HCT116 (cell line): Measurements from ENCODE around the gene TECTA. TPM values are rescaled to one million over a fixed set of nuclear protein-coding genes. Genes with fewer than 3 reads are reported as not detected.

Source experiments
- ATAC-seq: fragments of 200-7000 bp; cut with Tn5 transposase; 2 replicates; pipeline ENCODE4 v1.9.1; 2020; ENCODE audit warnings: mild to moderate bottlenecking, moderate library complexity
- BruUV-seq: library from RNA; stranded (reverse); fragments of 400-500 nt; replicated peaks from 2 replicates; lab custom pipeline; 2021; lab: Mats Ljungman, UMichigan
- CTCF ChIA-PET: fragments of 300-600 bp; sonication (Branson Sonifier 250); formaldehyde crosslinking; loops from one replicate; lab custom pipeline; 2021; ENCODE audit warnings: antibody characterized with exemption; lab: Charles Lee
- POLR2A ChIA-PET: fragments of 300-600, 350-600 bp; sonication (Branson Sonifier 250); formaldehyde crosslinking; loops from one replicate; lab custom pipeline; 2021; ENCODE audit warnings: antibody characterized with exemption; lab: Charles Lee
- RAD21 ChIA-PET, 2 experiments: fragments of 300-600 bp; sonication (Branson Sonifier 250); formaldehyde crosslinking; loops; one replicate each; lab custom pipeline; 2023; ENCODE audit warnings: low total read pairs in 2 of 2; ENCODE audit not compliant: uncharacterized antibody in 2 of 2, unreplicated experiment in 2 of 2, low non-redundant PET in 1 of 2; lab: Charles Lee
- DNase-seq: peaks from one replicate; pipeline ENCODE4 v3.0.0-alpha.2; 2010; ENCODE audit warnings: low read depth, low spot score
- H2AFZ ChIP-seq: fragments of 200-600 bp; shearing (Covaris generic), sonication (generic); 2 replicates; pipeline ENCODE4 v1.6.1; 2017; ENCODE audit warnings: low read depth, mixed run types, mixed read lengths, antibody characterized with exemption, low read length; ENCODE audit not compliant: poor library complexity, severe bottlenecking
- H3K27ac ChIP-seq: 2 replicates; pipeline ENCODE4 v1.5.1; 2012; ENCODE audit warnings: low read depth, low read length
- H3K27me3 ChIP-seq: fragments of 200-600 bp; sonication (generic); 2 replicates; pipeline ENCODE4 v1.6.1; 2016; ENCODE audit warnings: mixed run types, low read length, mixed read lengths; ENCODE audit not compliant: insufficient read depth
- H3K36me3 ChIP-seq, 2 experiments: fragments of 200-500 bp in 1 of 2; fragments of 200-600 bp in 1 of 2; sonication (Bioruptor generic) in 1 of 2; sonication (generic) in 1 of 2; 2 replicates each; pipeline versions ENCODE4 v1.5.1 to v1.6.1; 2014 to 2016; ENCODE audit warnings: low read length in 2 of 2, inconsistent platforms in 1 of 2, mixed read lengths in 1 of 2, mixed run types in 1 of 2; ENCODE audit not compliant: insufficient read depth in 2 of 2, control insufficient read depth in 1 of 2
- H3K4me1 ChIP-seq, 2 experiments: fragments of 200-600 bp in 1 of 2; sonication (generic) in 1 of 2; 2 replicates each; pipeline versions ENCODE4 v1.5.1 to v1.6.1; 2012 to 2017; ENCODE audit warnings: low read length in 2 of 2, inconsistent platforms in 1 of 2, mild to moderate bottlenecking in 1 of 2, mixed read lengths in 1 of 2, mixed run types in 1 of 2, moderate library complexity in 1 of 2; ENCODE audit not compliant: insufficient read depth in 2 of 2, control insufficient read depth in 1 of 2
- H3K4me2 ChIP-seq: fragments of 200-600 bp; sonication (generic); 2 replicates; pipeline ENCODE4 v1.6.1; 2017; ENCODE audit warnings: mixed run types, low read length, mixed read lengths
- H3K4me3 ChIP-seq, 2 experiments: fragments of 200-600 bp in 1 of 2; sonication (generic) in 1 of 2; replicated peaks in 1 of 2; 2 replicates each; pipeline ENCODE4 v1.5.1; 2011 to 2016; ENCODE audit warnings: low read length in 2 of 2, control low read depth in 1 of 2, low read depth in 1 of 2, mild to moderate bottlenecking in 1 of 2, mixed read lengths in 1 of 2, mixed run types in 1 of 2
- H3K79me2 ChIP-seq: fragments of 200-600 bp; sonication (generic); 2 replicates; pipeline ENCODE4 v1.6.1; 2017; ENCODE audit warnings: mild to moderate bottlenecking, mixed run types, low read length, moderate library complexity, mixed read lengths; ENCODE audit not compliant: insufficient read depth
- H3K9ac ChIP-seq: fragments of 200-600 bp; sonication (generic); 2 replicates; pipeline ENCODE4 v1.6.1; 2016; ENCODE audit warnings: low read length, mixed read lengths
- H3K9me2 ChIP-seq: fragments of 200-600 bp; sonication (generic), shearing (Covaris generic); 2 replicates; pipeline ENCODE4 v1.6.1; 2017; ENCODE audit warnings: mixed run types, mild to moderate bottlenecking, moderate library complexity; ENCODE audit not compliant: insufficient read depth
- H3K9me3 ChIP-seq, 2 experiments: fragments of 200-500 bp in 1 of 2; fragments of 200-600 bp in 1 of 2; sonication (Bioruptor generic) in 1 of 2; sonication (generic) in 1 of 2; 2 replicates each; pipeline ENCODE4 v1.6.1; 2014 to 2017; ENCODE audit warnings: low read length in 2 of 2, mixed read lengths in 2 of 2, inconsistent platforms in 1 of 2, low read depth in 1 of 2, mild to moderate bottlenecking in 1 of 2, mixed run types in 1 of 2, moderate library complexity in 1 of 2; ENCODE audit not compliant: control insufficient read depth in 1 of 2, insufficient read depth in 1 of 2
- H4K20me1 ChIP-seq: fragments of 200-600 bp; sonication (generic), shearing (Covaris generic); 2 replicates; pipeline ENCODE4 v1.6.1; 2017; ENCODE audit warnings: mixed run types, mild to moderate bottlenecking, moderate library complexity; ENCODE audit not compliant: insufficient read depth
- CTCF ChIP-seq, 3 experiments: fragments of 200-600 bp in 1 of 3; sonication (generic) in 1 of 3; IDR thresholded peaks in 2 of 3; conservative IDR thresholded peaks in 1 of 3; 2 replicates each; pipeline ENCODE4 v1.5.1; 2012 to 2017; ENCODE audit warnings: low read depth in 2 of 3, low read length in 2 of 3, antibody characterized with exemption in 1 of 3, borderline replicate concordance in 1 of 3, control low read depth in 1 of 3, mild to moderate bottlenecking in 1 of 3, mixed read lengths in 1 of 3, mixed run types in 1 of 3, moderate library complexity in 1 of 3; ENCODE audit not compliant: insufficient read depth in 1 of 3
- ELF1 ChIP-seq: IDR thresholded peaks from 2 replicates; pipeline ENCODE4 v1.6.1; 2012; ENCODE audit warnings: low read depth, borderline replicate concordance
- EZH2 ChIP-seq: fragments of 200-600 bp; sonication (generic); IDR thresholded peaks from 2 replicates; pipeline ENCODE4 v1.6.1; 2017; ENCODE audit warnings: antibody characterized with exemption, mixed run types
- EZH2phosphoT487 ChIP-seq: fragments of 200-600 bp; IDR thresholded peaks from 2 replicates; pipeline ENCODE4 v1.6.1; 2018; ENCODE audit warnings: antibody characterized with exemption, borderline replicate concordance
- FOSL1 ChIP-seq: IDR thresholded peaks from 2 replicates; pipeline ENCODE4 v1.6.1; 2012; ENCODE audit warnings: low read depth
- MAX ChIP-seq: IDR thresholded peaks from 2 replicates; pipeline ENCODE4 v1.6.1; 2012
- POLR2A ChIP-seq: IDR thresholded peaks from 2 replicates; pipeline ENCODE4 v1.7.0; 2011; ENCODE audit warnings: borderline replicate concordance; ENCODE audit not compliant: insufficient read depth, insufficient read length; ENCODE audit errors: extremely low read depth
- REST ChIP-seq: IDR thresholded peaks from 2 replicates; pipeline ENCODE4 v1.6.1; 2012; ENCODE audit warnings: low read depth
- SIN3A ChIP-seq: IDR thresholded peaks from 2 replicates; pipeline ENCODE4 v1.6.1; 2012; ENCODE audit warnings: low read depth
- SP1 ChIP-seq: IDR thresholded peaks from 2 replicates; pipeline ENCODE4 v1.6.1; 2012; ENCODE audit warnings: low read depth
- SRF ChIP-seq: IDR thresholded peaks from 2 replicates; pipeline ENCODE4 v1.6.1; 2012; ENCODE audit warnings: low read depth
- TCF7L2 ChIP-seq: IDR thresholded peaks from 2 replicates; pipeline ENCODE4 v1.7.0; 2011; ENCODE audit warnings: borderline replicate concordance, inconsistent platforms; ENCODE audit not compliant: insufficient read depth, insufficient read length; ENCODE audit errors: extremely low read depth
- ZBTB33 ChIP-seq: IDR thresholded peaks from 2 replicates; pipeline ENCODE4 v1.6.1; 2011; ENCODE audit warnings: mild to moderate bottlenecking, low read length, moderate library complexity; ENCODE audit not compliant: insufficient replicate concordance; ENCODE audit errors: extremely low read depth
- ZFX ChIP-seq: fragments of 450-650 bp; IDR thresholded peaks from 2 replicates; pipeline ENCODE4 v1.6.1; 2017
- ZNF274 ChIP-seq: fragments of 200-500 bp; sonication (Bioruptor generic); IDR thresholded peaks from 2 replicates; pipeline ENCODE4 v1.6.1; 2014; ENCODE audit warnings: mild to moderate bottlenecking, low read depth, low read length, inconsistent platforms
- intact Hi-C: fragments of 100-400 bp; cut with micrococcal nuclease; formaldehyde crosslinking; loops from 2 replicates; pipeline ENCODE4 v1.10.0; 2022
- total RNA-seq: library from RNA; stranded (reverse); gene quantifications from one replicate; pipeline ENCODE4 v1.2.1, GENCODE V29; 2021; ENCODE audit not compliant: unreplicated experiment

Gene TECTA
- total RNA-seq, 1 experiment from 2014 or later = 0.81 TPM

GRCh38 chr11:121144723-121145122, 43.7 kb downstream of the TECTA start:
- no TSS peak for BruUV-seq
- CTCF ChIA-PET = no interaction called here
- RAD21 ChIA-PET = no interaction called here

More at GRCh38 chr11:121144723-121145122, 43.7 kb downstream of the TECTA start:
- no peak for DNase-seq
- Histone ChIP-seq H3K9ac (no peak overlapping the region), H3K4me1 (no peaks in the 10 kb centered on the region), H3K79me2 (no peaks in the 10 kb centered on the region), H3K27ac (no peak overlapping the region), H2AFZ (no peak overlapping the region), H3K36me3 (no peaks in the 10 kb centered on the region), H3K9me3 (no peaks in the 10 kb centered on the region), H3K9me2 (no peaks in the 10 kb centered on the region), H3K4me3 (no peak overlapping the region), H3K27me3 (no peaks in the 10 kb centered on the region)
- POLR2A ChIA-PET = no interaction called here
- intact Hi-C loops = no loop called here
- no peak for ATAC-seq
- TF ChIP-seq FOSL1 (no peak), EZH2 (no peak), ZNF274 (no peak), MAX (no peak), SP1 (no peak), SIN3A (no peak), TCF7L2 (no peak), ZFX (no peak), EZH2phosphoT487 (no peak), POLR2A (no peak), SRF (no peak), CTCF (IDR thresholded peaks at IDR 0.05 in 2 of 3, conservative IDR thresholded peaks at IDR 0.05 in 1 of 3; ENCODE audit: borderline replicate concordance in 1 of 3, insufficient read depth in 1 of 3, low read depth in 2 of 3, low read length in 2 of 3) (no peak), REST (no peak), ZBTB33 (no peak), ELF1 (no peak)
- TF ChIP-seq, all 23 proteins: peak for 0
- H4K20me1 ChIP-seq = no peaks in the 10 kb centered on the region
- H3K4me2 ChIP-seq = no peak overlapping the region
